GM18505 (cell line): ENCODE data around the gene SHLD1.

Experiments
- ATAC-seq: cut with Tn5 transposase; IDR thresholded peaks from one replicate; pipeline ENCODE4 v1.9.1; 2021; ENCODE audit not compliant: unreplicated experiment
- POLR2A ChIP-seq: IDR thresholded peaks from 4 replicates; pipeline ENCODE4 v1.6.1; 2011; ENCODE audit warnings: borderline replicate concordance; ENCODE audit not compliant: insufficient read depth, insufficient read length; ENCODE audit errors: extremely low read depth

The SHLD1 gene

DNA sequence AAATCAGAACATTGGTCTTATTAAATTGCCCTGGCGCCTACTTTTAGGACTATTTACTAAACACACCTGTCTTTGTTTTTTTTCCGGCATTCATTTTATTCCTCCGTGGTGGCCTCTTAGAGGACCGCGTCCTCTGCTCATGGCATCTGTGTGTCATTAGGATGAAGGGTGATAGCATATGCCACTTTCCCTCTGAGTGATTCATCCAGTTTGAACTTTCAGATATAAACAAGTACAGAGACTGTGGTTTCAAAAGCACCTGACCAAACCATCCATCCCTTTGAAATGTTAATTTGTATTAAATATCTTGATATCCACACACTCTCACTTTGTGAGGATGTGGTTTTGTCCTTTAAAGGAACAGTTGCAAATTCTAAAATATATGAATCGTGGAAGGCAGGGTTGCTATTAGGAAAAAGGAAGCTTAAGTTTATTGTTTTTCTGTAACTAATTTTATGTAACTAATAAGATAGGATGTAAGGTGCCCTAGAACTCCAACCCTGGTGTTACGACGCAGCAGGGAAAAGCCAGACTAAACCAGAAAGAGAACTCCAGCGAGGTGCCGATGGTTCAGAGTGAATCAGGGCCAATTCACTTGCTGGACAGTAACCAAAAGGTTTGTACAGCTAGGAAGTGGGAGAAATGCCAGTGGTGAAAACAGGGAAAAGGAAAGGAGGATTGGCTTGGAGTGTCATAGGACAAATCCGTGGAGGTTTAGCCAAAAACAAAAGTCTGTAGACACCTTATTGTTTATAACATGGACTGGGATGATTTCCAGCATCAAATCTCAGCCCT is 98.7 kb downstream of the SHLD1 start:
- TF ChIP-seq POLR2A = no peak
- no peak for ATAC-seq

DNA sequence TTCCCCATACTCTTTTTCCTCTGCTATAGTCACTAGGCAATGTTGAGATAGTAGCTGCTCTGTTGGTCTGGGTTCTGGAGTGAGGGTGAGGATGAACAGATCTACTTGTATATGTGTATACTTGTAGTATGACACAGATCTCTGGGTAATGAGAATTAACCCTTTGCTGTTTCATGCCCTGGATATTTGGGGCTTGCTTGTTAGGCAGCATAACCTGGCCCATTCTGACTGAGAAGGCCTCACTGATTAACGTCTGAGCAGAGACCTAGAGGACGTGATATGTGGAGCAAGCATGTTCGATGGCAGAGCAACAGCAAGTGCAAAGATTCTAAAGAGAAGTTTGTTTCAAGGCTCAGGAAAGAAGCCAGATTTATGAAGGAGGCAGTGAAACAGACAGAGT is 105.7 kb downstream of the SHLD1 start:
- TF ChIP-seq POLR2A = no peak
- no peak for ATAC-seq

DNA sequence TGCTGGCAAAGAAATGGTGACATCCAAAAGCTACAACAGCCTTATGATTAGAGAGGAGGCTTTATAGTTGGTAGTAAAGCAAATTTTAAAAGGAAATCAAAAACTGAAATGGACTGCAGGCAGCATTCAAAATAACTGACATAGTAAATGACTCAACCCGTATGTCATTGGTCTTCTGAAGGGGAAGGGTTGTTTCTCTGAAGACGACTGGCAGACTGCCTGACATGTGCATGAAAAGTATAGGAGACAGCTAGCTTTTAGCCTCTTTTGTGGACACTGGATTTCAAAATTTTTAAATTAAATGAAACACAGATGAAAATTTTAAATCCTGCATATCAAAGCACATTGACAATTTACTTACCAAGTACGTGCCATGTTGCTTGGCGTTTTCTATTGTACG is 109.4 kb downstream of the SHLD1 start:
- TF ChIP-seq POLR2A = no peak
- ATAC-seq = no peak

DNA sequence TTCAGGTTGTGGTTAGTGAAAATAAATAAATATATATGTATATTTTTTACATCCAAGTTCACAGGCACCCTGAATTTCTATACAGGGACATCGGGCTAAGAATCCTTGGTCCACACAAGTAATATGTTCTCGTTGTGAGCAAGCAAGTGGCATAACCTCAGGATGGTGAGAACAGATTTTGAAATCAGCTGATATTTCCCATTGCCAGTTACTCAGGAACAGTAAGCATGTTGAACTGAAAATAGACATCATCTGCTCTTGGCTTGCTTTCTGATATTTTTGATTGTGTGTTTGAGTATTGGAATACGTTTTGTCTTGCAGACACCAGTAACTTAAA is 112.5 kb downstream of the SHLD1 start:
- TF ChIP-seq POLR2A = no peak
- ATAC-seq = no peak

DNA sequence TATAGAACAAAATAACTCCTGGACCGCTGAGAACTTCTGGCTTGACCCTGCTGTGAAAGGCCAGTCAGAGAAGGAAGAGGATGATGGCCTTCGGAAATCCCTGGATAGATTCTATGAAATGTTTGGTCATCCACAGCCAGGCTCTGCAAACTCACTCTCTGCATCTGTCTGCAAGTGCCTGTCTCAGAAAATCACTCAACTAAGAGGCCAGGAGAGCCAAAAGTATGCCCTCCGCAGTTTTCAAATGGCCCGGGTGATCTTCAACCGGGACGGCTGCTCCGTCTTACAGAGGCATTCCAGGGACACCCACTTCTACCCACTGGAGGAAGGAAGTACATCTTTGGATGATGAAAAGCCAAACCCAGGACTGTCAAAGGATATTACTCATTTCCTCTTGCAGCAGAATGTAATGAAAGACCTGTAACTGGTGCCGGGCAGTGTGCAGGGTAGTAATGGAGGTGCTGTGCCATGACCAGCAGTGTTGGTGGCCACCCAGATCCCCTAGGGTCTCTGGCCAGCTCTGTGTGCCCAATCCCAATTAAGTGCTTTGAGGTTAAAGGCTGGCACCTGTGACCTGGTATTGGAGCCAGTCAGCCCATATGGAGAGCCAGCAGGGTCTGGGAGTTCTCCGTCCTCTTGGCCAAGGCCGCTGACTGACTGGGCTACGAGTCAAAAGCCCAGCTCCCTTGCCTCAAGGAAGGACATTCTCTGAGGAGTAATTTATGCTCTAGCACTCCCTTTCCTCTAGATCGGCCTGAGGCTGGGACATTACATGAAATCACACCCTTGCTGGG is 113.0 kb downstream of the SHLD1 start:
- ATAC-seq = no peak
- no peak for TF ChIP-seq POLR2A

DNA sequence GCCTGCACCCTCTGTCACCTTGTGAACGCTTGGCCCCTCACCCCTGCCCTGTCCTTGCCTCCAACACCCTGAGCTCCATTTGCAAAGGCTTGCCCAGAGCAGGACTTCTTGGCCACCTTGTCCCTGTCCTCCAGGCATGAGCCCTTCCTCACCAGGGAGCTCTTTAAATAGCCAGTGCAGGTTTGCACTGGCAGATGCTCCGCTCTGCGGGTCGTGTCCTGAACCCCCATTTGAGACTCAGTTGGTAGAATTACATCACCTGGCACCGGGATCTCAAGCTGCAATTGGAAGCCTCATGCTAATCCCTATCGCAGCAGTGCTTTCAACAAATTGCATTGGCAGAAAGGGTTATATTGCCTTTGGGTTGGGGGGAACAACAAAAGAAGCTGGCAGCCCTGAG is 114.2 kb downstream of the SHLD1 start:
- no peak for ATAC-seq
- TF ChIP-seq POLR2A = no peak

DNA sequence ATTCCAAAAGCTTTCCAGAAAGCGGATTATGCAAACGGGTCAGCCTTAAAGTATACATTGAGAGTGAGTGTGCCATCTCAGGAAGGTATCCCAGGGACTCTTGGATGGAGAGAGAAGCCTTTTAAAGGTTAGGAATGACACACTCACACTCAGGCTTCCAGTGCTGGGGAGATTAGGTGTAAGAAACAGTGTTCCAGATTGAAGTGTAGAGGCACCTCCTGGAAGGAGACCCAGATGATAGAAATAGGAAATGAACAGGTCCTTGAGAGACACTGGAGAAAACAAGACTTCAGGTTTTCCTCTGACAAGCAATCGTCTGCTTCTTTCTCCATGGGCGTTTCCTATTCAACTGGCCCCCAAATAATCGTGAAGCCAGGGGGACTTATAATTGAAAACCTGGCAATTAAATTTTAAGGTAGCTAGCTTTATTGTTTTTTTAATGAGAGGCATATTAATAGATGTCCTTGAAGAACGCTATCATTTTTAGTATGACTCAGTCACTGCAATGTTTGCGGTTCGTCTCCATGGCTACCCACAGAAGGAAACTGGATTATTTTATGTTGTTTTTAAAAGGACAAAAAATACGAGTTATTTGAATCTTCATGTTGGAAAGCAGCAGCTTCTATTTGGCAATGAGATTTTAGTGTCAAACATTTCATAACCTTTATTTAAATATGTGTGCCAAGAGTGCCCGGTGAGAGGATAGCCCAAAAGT is 114.8 kb downstream of the SHLD1 start:
- no peak for ATAC-seq
- no peak for TF ChIP-seq POLR2A

DNA sequence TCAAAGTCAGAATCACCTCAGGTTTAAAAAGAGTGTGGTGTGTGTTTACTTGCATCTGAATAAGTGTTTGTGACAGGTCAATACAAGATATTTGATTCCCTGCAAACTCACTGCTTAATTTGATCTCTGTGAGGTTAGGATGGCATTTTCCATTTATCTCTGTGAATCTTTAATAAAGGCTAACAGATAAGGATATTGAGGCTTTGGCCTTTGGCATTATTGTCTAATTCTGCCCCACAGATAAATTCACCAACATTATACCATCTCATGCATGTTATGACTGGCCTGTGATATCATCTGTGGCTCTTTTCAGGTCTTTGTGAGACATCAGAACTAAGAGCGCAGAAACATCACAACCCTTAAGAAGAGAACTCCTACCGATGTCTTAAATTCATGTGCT is 115.4 kb downstream of the SHLD1 start:
- TF ChIP-seq POLR2A = no peak
- ATAC-seq = no peak

DNA sequence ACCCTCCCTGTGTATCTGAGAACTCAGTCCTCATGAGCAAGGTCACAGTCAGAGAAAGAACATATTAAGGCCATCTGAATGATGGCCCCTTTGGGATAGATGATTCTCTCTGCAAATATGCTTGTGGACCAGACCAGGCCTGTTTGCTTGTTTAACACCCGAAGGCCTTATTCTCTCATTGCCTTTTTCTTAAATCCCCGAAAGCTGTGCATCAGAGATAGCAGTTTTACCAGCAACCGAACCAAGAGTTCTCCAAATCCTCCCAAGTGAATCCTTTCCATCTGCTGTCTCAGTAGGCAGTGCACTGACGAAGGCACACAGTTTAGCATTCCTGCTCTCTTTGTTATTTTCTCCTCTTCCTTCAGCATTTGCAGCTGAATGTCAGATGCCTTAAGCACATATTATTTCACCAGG is 120.4 kb downstream of the SHLD1 start:
- no peak for ATAC-seq
- no peak for TF ChIP-seq POLR2A

DNA sequence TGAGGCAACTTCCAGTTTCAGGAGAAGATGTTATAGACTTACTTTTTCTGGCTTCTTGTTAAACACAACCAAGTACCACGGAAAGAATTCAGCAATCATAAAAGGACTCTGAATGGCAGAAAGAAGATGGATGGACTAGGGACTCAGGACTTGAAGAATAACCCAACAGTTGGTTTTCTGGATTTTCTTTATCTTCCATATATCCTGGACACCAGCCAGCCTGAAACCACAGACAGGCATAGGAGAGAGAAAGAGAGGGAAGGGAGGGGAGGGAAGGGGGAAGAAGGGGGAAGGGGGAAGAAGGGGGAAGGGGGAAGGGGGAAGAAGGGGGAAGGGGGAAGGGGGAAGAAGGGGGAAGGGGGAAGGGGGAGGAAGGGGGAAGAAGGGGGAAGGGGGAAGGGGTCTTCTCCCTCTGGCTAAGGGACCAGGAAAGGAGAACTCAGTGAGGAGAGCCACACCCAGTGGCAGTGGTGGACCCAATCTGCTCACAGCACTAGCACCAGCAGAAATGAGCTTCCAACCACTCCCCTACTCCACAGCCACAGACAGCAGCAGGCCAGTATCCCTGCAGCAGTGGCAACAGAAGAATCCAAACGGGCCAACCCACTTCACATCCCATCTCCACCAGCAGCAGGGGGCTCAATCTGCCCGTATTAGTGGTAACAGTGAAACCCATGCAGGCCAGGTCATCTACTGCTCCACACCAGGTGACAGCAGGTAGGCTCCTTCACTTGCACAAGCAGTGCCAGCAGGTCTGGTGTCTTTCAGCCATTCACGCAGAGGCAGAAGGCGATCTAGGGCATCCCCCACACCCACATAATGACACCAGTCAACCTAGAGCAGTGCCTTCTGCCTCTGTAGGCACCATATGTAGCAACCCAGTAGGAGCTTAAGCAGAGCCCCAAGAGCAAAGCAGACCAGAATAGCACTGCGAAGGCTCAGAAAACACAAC is 121.5 kb downstream of the SHLD1 start:
- no peak for ATAC-seq

DNA sequence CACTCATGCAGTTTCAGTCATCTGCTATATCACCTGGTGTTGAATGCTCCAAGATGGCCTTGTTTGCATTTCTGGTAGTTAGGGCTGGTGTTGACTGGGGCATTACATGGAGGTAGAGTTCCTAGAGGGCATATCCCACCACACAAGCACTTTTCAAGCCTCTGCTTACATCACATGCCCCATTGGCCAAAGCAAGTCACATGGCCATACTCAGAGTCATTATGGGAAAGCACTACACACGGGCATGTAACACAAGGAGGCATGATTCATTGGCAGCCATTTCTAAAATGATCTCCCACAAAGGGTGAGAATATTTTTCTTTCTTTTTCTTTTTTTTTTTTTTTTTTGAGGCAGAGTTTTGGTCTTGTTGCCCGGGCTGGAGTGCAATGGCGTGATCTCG is 126.9 kb downstream of the SHLD1 start:
- ATAC-seq = no peak
- TF ChIP-seq POLR2A = no peak

More for the DNA sequence above, 121.5 kb downstream of the SHLD1 start:
- no peak for TF ChIP-seq POLR2A

DNA sequence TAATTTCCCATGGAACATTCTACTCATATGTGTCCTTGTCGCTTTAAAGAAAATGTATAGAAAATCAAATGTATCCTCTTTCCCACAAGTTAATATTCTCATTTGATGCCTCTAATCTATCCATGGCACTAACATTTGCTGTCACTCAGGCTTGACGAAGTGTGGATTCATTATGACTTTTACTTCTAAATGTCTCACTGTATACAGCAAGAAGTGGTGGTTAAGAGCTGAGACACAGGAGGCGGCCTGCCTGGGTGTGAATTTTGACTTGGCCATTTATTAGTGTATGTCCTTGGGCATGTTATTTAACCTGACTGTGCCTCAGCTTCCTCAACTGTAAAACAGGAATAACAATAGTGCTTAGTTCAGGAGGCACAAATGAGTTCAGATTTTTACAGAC is 130.1 kb downstream of the SHLD1 start:
- ATAC-seq = no peak
- TF ChIP-seq POLR2A = no peak

DNA sequence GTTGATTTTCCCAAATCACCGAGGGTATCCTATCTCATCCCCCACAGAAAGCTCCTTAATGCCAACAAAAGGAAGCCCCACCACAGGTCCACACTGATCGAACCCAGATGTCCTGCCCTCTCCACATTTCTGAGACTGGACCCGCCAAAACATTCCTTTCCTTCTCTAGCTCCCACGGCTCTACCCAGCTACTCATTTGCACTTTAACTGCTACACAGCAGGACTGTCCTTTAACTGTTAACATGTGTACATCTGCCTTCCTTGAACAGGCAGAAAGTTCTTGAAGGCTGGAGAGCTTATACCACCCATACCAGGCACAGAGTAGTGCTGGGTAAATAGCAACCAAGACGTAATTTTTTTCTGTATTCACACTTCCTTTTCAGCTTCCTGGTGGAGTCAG is 131.5 kb downstream of the SHLD1 start:
- ATAC-seq = no peak
- TF ChIP-seq POLR2A = no peak

DNA sequence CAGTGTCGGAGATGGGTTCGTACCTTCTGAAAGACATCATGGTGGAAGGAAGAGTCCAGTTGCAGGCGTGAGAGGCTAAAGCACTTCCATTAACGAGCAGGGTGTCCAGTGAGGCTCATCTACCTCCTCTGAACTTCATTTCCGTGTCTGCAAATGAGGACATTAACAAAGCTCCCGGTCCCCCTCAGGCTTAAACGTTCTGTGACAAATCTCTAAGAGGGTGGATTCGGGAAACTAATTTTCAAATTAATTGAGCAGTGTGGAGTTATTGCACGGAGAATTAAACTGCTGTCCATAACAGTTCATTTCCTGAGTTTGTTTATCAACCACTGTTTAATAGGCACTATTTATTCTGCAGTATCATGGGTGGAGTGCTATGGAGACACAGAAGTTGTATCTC is 132.0 kb downstream of the SHLD1 start:
- ATAC-seq = no peak
- no peak for TF ChIP-seq POLR2A
